ENCODE results near the gene GHRH.

DNA sequence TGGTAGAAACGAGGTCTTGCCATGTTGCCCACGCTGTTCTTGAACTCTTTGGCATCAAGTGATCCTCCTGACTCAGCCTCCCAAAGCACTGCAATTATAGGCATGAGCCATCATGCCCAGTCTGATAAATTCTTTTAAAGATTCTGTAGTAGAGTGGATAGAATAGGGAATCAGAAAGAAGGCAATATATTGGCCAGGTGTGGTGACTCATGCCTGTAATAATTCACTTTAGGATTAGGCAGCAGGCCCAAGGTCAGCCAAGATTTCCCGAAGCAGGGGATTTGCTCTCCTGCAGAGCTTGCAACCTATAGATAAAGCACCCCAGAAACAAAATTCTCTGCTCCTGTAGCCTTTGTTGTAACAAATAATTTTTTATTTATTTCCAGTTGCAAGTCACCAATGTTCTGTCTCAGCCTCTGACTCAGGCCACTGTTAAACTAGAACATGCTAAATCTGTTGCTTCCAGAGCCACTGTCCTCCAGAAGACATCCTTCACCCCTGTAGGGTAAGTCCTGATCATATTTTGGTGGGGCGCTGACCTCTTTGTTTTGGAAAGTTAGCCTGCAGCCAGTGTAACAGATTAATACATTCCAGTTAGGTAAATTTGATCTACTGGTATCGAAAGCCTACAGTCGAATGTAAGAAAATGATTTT is 51.8 kb downstream of the GHRH start:
- TF ChIP-seq, protein P1, sequence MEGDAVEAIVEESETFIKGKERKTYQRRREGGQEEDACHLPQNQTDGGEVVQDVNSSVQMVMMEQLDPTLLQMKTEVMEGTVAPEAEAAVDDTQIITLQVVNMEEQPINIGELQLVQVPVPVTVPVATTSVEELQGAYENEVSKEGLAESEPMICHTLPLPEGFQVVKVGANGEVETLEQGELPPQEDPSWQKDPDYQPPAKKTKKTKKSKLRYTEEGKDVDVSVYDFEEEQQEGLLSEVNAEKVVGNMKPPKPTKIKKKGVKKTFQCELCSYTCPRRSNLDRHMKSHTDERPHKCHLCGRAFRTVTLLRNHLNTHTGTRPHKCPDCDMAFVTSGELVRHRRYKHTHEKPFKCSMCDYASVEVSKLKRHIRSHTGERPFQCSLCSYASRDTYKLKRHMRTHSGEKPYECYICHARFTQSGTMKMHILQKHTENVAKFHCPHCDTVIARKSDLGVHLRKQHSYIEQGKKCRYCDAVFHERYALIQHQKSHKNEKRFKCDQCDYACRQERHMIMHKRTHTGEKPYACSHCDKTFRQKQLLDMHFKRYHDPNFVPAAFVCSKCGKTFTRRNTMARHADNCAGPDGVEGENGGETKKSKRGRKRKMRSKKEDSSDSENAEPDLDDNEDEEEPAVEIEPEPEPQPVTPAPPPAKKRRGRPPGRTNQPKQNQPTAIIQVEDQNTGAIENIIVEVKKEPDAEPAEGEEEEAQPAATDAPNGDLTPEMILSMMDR (IDR thresholded peaks at IDR 0.05): no peak
- TF ChIP-seq POLR2A (IDR thresholded peaks at IDR 0.05): no peak
